AG10803 (cell line): Measurements from ENCODE around the gene SLC13A2.
"Not testable (repeated sequence)": the region's sequence is repeated elsewhere in the genome, so short reads cannot be mapped to it uniquely, and the experiment has no call there.

ENCODE experiments used
- DNase-seq: peaks from one replicate; pipeline ENCODE4 v3.0.0; 2010; ENCODE audit warnings: low read depth
- H3K4me3 ChIP-seq: 2 replicates; pipeline ENCODE4 v1.5.1; 2011; ENCODE audit warnings: mild to moderate bottlenecking, low read length, control low read depth
- CTCF ChIP-seq: conservative IDR thresholded peaks from 2 replicates; pipeline ENCODE4 v1.5.1; 2011; ENCODE audit warnings: mild to moderate bottlenecking, low read length, control low read depth, inconsistent platforms

The SLC13A2 gene

GRCh38 chr17:28518132-28518531, 44.7 kb downstream of the SLC13A2 start:
- no peak for DNase-seq
- TF ChIP-seq CTCF, result no peak
- no peak overlapping the region for H3K4me3 ChIP-seq

- TF ChIP-seq CTCF, result no peak
- no peak for DNase-seq
Measured at GRCh38 chr17:28518578-28518977, 45.1 kb downstream of the SLC13A2 start.

GRCh38 chr17:28519236-28519635, 45.8 kb downstream of the SLC13A2 start:
- H3K4me3 ChIP-seq, result no peak overlapping the region
- no peak for DNase-seq
- no peak for TF ChIP-seq CTCF

More at GRCh38 chr17:28518578-28518977, 45.1 kb downstream of the SLC13A2 start:
- H3K4me3 ChIP-seq, result no peak overlapping the region

- DNase-seq, result no peak
- TF ChIP-seq CTCF, result no peak
- no peak overlapping the region for H3K4me3 ChIP-seq
Measured at GRCh38 chr17:28520687-28521086, 47.2 kb downstream of the SLC13A2 start.

GRCh38 chr17:28521311-28522085, 48.1 kb downstream of the SLC13A2 start:
- TF ChIP-seq CTCF, result no peak
- H3K4me3 ChIP-seq, result no peak overlapping the region
- no peak for DNase-seq

GRCh38 chr17:28522281-28522680, 48.8 kb downstream of the SLC13A2 start:
- not testable (repeated sequence) for DNase-seq, H3K4me3 ChIP-seq

GRCh38 chr17:28523186-28523585, 49.7 kb downstream of the SLC13A2 start:
- TF ChIP-seq CTCF, result no peak
- H3K4me3 ChIP-seq, result no peak overlapping the region
- DNase-seq, result no peak

- H3K4me3 ChIP-seq, result no peak overlapping the region
- TF ChIP-seq CTCF, result no peak
- DNase-seq, result no peak
Measured at GRCh38 chr17:28523876-28524275, 50.4 kb downstream of the SLC13A2 start.
